ENCODE results near the gene GRPEL2. TPM values are rescaled to one million over a fixed set of nuclear protein-coding genes. Genes with fewer than 3 reads are reported as not detected.
A peak's percentile ranks its signal among the peaks of the same experiment; 100 is the strongest.

Gene GRPEL2
- total and polyA plus RNA-seq, 2 of the 8 experiments (the other 6 are each of a cell fraction or from before 2014, with no cell fraction given) = 11.2 to 52.2 TPM

GRCh38 chr5:149344151-149344550 lies 1.1 kb upstream of the GRPEL2 start:
- H2AFZ ChIP-seq (ENCODE audit: low read length) = no peak overlapping the region
- H3K27me3 ChIP-seq (replicated peaks in 1 of 4; ENCODE audit: control insufficient read depth in 3 of 4, extremely low read depth in 1 of 4, insufficient read depth in 3 of 4, low read length in 3 of 4) = no peaks in the 10 kb centered on the region
- H4K91ac ChIP-seq (replicated peaks; ENCODE audit: insufficient read length, low read length) = no peak overlapping the region
- no peak overlapping the region for H2BK120ac ChIP-seq (replicated peaks; ENCODE audit: low read depth, low read length)
- H4K8ac ChIP-seq (ENCODE audit: extremely low read depth, insufficient read depth, low read length) = no peak overlapping the region
- WGBS, 2 experiments (ENCODE audit: extremely low coverage in 1 of 2, insufficient coverage in 1 of 2, insufficient read length in 1 of 2, insufficient replicate concordance in 2 of 2, low coverage in 1 of 2, low lambda C conversion rate in 2 of 2, missing lambda C conversion rate in 1 of 2) = 85% methylated on average over 2 of the region's 2 CpGs; no CpG with 5 or more reads in 1 of the 2 experiments
- H2BK15ac ChIP-seq (ENCODE audit: low read length) = no peak overlapping the region
- H3K4me3 ChIP-seq (ENCODE audit: extremely low read depth in 1 of 4, insufficient read depth in 2 of 4, low read depth in 3 of 4, low read length in 4 of 4) = peak overlapping the region in 2 of 4 experiments; percentile 72 to 89; a peak in 3 of 8 replicates
- FAIRE-seq (no peak), DNase-seq (ENCODE audit: low read depth in 1 of 2, low spot score in 2 of 2) (no peak)
- no peak overlapping the region for H3K23ac ChIP-seq (ENCODE audit: insufficient read length)
- no peak overlapping the region; a peak in 1 of 7 replicates for H3K9ac ChIP-seq (replicated peaks in 1 of 4; ENCODE audit: extremely low read depth in 1 of 4, low read depth in 3 of 4, low read length in 3 of 4)
- H2BK12ac ChIP-seq (ENCODE audit: low read depth, low read length) = no peak overlapping the region
- H3K14ac ChIP-seq (ENCODE audit: insufficient read length) = no peak overlapping the region
- H2AK5ac ChIP-seq (ENCODE audit: low read depth, low read length) = no peak overlapping the region
- H3K4me1 ChIP-seq (replicated peaks in 1 of 4; ENCODE audit: control insufficient read depth in 3 of 4, insufficient read depth in 4 of 4, low read length in 3 of 4) = peaks cover 0 to 5% (median 1%) of the 10 kb centered on the region in 4 experiments; a peak in 4 of 7 replicates
- TF ChIP-seq CBX5 (IDR thresholded peaks at IDR 0.05; ENCODE audit: low read depth, low read length) (no peak), EGR1 (IDR thresholded peaks at IDR 0.05; ENCODE audit: borderline replicate concordance, low read depth, low read length) (no peak), TBP (IDR thresholded peaks at IDR 0.05; ENCODE audit: low read depth, low read length) (no peak), POU5F1 (IDR thresholded peaks at IDR 0.05; ENCODE audit: low read depth, low read length) (no peak), ZNF274 (IDR thresholded peaks at IDR 0.05; ENCODE audit: borderline replicate concordance, extremely low read depth, low read length) (no peak), BCL11A (IDR thresholded peaks at IDR 0.05; ENCODE audit: low read depth in 2 of 2, low read length in 2 of 2) (no peak)
- no peak overlapping the region for H3K56ac ChIP-seq (replicated peaks; ENCODE audit: insufficient read length, low read depth, low read length)
- H3K23me2 ChIP-seq (ENCODE audit: low read depth, low read length) = peaks cover 12% of the 10 kb centered on the region
- POLR2A ChIA-PET (ENCODE audit: partially characterized antibody) = interaction anchor here (1.2 to 5.0 kb wide), 5 partner anchors 10 to 97 kb away, joined by 3 to 72 read pairs (median 4); partner anchors contain the start of gene PCYOX1L
- no peak overlapping the region for H4K5ac ChIP-seq (ENCODE audit: insufficient read length, low read depth, low read length)
- CTCF ChIA-PET (ENCODE audit: partially characterized antibody) = interaction anchor here (0.6 to 4.1 kb wide), 9 partner anchors 12 to 98 kb away, joined by 3 to 26 read pairs (median 4); no protein-coding TSS in a partner anchor
- H2BK5ac ChIP-seq (ENCODE audit: low read depth, low read length) = no peak overlapping the region
- H2BK20ac ChIP-seq (ENCODE audit: low read length) = no peak overlapping the region
- H4K20me1 ChIP-seq (replicated peaks in 1 of 2; ENCODE audit: control insufficient read depth in 1 of 2, insufficient read depth in 2 of 2, low read length in 2 of 2) = peaks cover 0 to 2% of the 10 kb centered on the region in 2 experiments
- H3K4ac ChIP-seq (replicated peaks; ENCODE audit: insufficient read length, low read depth, low read length) = no peak overlapping the region
- no peaks in the 10 kb centered on the region for H3K9me3 ChIP-seq (ENCODE audit: insufficient read depth in 2 of 2, low read depth in 1 of 2, low read length in 1 of 2)
- peaks cover 0 to 29% of the 10 kb centered on the region in 2 experiments; a peak in 2 of 4 replicates for H3K79me2 ChIP-seq (ENCODE audit: control insufficient read depth in 1 of 2, insufficient read depth in 2 of 2, low read length in 2 of 2)
- H3K18ac ChIP-seq (ENCODE audit: extremely low read depth, low read length) = no peak overlapping the region
- peaks cover 12 to 22% (median 15%) of the 10 kb centered on the region in 4 experiments for H3K36me3 ChIP-seq (ENCODE audit: control insufficient read depth in 2 of 4, insufficient read depth in 4 of 4, low read length in 3 of 4)
- H3K4me2 ChIP-seq (ENCODE audit: insufficient read depth in 1 of 2, low read depth in 2 of 2, low read length in 2 of 2) = peak overlapping the region; percentile 67 to 84; a peak in 2 of 4 replicates
- no peaks in the 10 kb centered on the region; the same call in 1 of the 2 replicates for H3K79me1 ChIP-seq (ENCODE audit: low read depth, low read length)
- no peak overlapping the region for H3K27ac ChIP-seq (ENCODE audit: low read depth, low read length)

Data from H1 (cell line).